ENCODE measurements around the gene OR52R1. TPM values are rescaled to one million over a fixed set of nuclear protein-coding genes. Genes with fewer than 3 reads are reported as not detected.

Gene OR52R1
- total RNA-seq: not detected
- polyA plus RNA-seq: not detected

DNA sequence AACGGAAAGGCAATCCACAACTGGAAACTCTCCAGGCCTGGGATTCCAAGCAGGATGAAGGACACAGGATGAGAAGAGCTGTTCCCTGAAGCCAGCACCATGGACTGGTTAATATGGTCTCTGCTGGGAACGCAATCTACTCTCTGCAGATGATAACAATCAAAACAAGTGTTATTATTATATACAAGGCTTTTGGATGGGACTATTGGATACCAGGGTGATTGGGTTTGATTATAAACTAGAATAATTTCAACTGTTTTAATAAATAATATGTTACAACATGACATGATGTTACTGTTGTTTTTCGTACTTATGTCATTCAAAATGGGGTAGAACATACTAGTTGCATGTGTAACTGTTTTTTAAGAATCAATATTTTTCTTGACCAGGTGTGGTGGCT, at the start of gene OR52R1:
Gene OR52R1, minus strand, starts transcription at position 101 of the 400 bp plus-strand sequence. Its CDS starts 0 bp downstream, at position 101.
- Histone ChIP-seq H3K36me3 (no peaks in the 10 kb centered on the region), H3K9me3 (no peaks in the 10 kb centered on the region), H3K4me3 (no peak within 1 kb of the TSS), H3K4me1 (no peaks in the 10 kb centered on the region), H3K27ac (no peak within 1 kb of the TSS), H3K27me3 (no peaks in the 10 kb centered on the region)
- 74 to 92% methylated on average over 3 of the region's 3 CpGs for WGBS, 2 donors
- DNase-seq: no peak
- TF ChIP-seq CTCF (IDR thresholded peaks at IDR 0.05) (no peak), POLR2A (IDR thresholded peaks at IDR 0.05) (no peak)
- intact Hi-C loops (cut with DNase I): no loop called here

- Histone ChIP-seq H3K9me3 (no peaks in the 10 kb centered on the region), H3K4me3 (no peak overlapping the region), H3K27me3 (no peaks in the 10 kb centered on the region), H3K27ac (no peak overlapping the region), H3K36me3 (no peaks in the 10 kb centered on the region), H3K4me1 (no peaks in the 10 kb centered on the region)
- DNase-seq: no peak
- 5 to 29% methylated on average over 4 of the region's 4 CpGs for WGBS, 2 donors
- TF ChIP-seq POLR2A (IDR thresholded peaks at IDR 0.05) (no peak), CTCF (IDR thresholded peaks at IDR 0.05) (no peak), EP300 (IDR thresholded peaks at IDR 0.05) (no peak), POLR2AphosphoS5 (IDR thresholded peaks at IDR 0.05) (no peak)
- intact Hi-C loops (cut with DNase I): no loop called here
These were observed 46.9 kb upstream of the OR52R1 start for GRCh38 chr11:4851033-4851432.

DNA sequence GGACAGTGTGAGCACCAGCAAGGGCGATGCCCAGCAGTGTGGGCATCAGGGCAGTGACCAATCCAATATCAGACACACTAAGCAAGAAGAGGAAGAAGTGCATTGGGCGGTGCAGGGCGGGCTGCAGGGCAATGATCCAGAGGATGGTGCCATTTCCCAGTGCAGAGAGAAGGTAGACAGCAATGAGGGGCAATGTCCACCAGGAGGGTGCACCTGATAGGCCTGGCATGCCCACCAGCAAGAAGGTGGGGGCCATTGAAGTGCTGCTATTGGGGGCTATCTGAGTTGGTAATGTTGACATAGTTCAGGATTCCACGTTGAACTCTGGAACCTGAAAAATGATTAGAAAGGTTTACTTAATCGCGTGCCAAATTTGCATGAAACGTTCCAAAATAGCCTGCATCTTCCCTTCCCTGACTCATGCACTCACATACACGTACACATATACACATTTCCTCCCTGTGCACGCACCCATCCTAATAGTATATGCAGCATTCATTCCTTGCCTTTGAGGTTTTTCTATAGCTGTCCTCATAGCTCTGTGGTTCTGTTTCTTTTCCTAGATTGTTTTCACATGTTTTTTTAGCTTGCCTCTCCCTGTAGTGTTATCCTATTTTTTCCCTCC, 44.8 kb upstream of the OR52R1 start, which contains the start of gene OR51S1:
Gene OR51S1, minus strand, starts transcription at position 301 of the 625 bp plus-strand sequence. Its CDS starts 0 bp downstream, at position 301.
- DNase-seq: no peak
- no peaks in the 10 kb centered on the region for H3K27me3 ChIP-seq
- no peaks in the 10 kb centered on the region for H3K36me3 ChIP-seq
- H3K4me3 ChIP-seq: no peak within 1 kb of the TSS
- H3K4me1 ChIP-seq: no peaks in the 10 kb centered on the region
- no peaks in the 10 kb centered on the region for H3K9me3 ChIP-seq
- WGBS, 2 donors: 62 to 82% methylated on average over 9 of the region's 9 CpGs
- TF ChIP-seq CTCF (IDR thresholded peaks at IDR 0.05): no peak
- no peak for TF ChIP-seq POLR2AphosphoS5 (IDR thresholded peaks at IDR 0.05)
- no peak for TF ChIP-seq POLR2A (IDR thresholded peaks at IDR 0.05)
- TF ChIP-seq EP300 (IDR thresholded peaks at IDR 0.05): no peak
- H3K27ac ChIP-seq: no peak within 1 kb of the TSS
- intact Hi-C loops (cut with DNase I): no loop called here

- H3K27me3 ChIP-seq: no peaks in the 10 kb centered on the region
- 87 to 89% methylated on average over 2 of the region's 2 CpGs for WGBS, 2 donors
- H3K4me3 ChIP-seq: no peak overlapping the region
- H3K4me1 ChIP-seq: no peaks in the 10 kb centered on the region
- H3K36me3 ChIP-seq: no peaks in the 10 kb centered on the region
- H3K27ac ChIP-seq: no peak overlapping the region
- no peak for DNase-seq
- TF ChIP-seq POLR2A (IDR thresholded peaks at IDR 0.05): no peak
- no peak for TF ChIP-seq POLR2AphosphoS5 (IDR thresholded peaks at IDR 0.05)
- TF ChIP-seq CTCF (IDR thresholded peaks at IDR 0.05): no peak
- no peaks in the 10 kb centered on the region for H3K9me3 ChIP-seq
- intact Hi-C loops (cut with DNase I): no loop called here
These were observed 35.8 kb upstream of the OR52R1 start for GRCh38 chr11:4839851-4840549.
